Lower leg skin (tissue), 3 donors: Measurements from ENCODE around the gene ENTPD5.

Source experiments
- POLR2A ChIP-seq, 2 donors: fragments of 450-650 bp; IDR thresholded peaks; one replicate each; pipeline ENCODE4 v1.6.1; 2016 to 2017; ENCODE audit warnings: antibody characterized with exemption in 2 of 2, mild to moderate bottlenecking in 1 of 2, moderate library complexity in 1 of 2
- TF ChIP-seq, protein P1 (sequence below), 3 donors: fragments of 450-650 bp; IDR thresholded peaks; one replicate each; pipeline ENCODE4 v1.5.1; 2016; ENCODE audit warnings: antibody characterized with exemption in 3 of 3, mild to moderate bottlenecking in 3 of 3, moderate library complexity in 2 of 3

DNA sequence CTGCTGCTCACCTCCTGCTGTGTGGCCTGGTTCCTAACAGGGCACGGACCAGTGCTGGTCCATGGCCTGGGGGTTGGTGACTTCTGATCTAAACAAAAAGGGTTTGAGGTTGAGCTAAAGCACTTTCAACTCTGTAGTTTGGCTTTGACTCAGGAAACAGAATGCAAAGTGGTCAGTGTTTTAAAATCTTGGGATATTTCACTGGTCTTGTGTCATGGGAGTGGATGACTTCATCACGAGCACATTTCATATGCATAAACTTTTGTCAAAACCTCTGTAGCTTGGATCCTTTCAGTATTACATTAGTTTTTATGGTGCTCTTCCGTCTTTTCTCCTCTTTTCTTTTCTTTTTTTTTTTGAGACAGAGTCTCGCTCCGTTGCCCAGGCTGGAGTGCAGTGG is 94.8 kb downstream of the ENTPD5 start:
- TF ChIP-seq, protein P1, sequence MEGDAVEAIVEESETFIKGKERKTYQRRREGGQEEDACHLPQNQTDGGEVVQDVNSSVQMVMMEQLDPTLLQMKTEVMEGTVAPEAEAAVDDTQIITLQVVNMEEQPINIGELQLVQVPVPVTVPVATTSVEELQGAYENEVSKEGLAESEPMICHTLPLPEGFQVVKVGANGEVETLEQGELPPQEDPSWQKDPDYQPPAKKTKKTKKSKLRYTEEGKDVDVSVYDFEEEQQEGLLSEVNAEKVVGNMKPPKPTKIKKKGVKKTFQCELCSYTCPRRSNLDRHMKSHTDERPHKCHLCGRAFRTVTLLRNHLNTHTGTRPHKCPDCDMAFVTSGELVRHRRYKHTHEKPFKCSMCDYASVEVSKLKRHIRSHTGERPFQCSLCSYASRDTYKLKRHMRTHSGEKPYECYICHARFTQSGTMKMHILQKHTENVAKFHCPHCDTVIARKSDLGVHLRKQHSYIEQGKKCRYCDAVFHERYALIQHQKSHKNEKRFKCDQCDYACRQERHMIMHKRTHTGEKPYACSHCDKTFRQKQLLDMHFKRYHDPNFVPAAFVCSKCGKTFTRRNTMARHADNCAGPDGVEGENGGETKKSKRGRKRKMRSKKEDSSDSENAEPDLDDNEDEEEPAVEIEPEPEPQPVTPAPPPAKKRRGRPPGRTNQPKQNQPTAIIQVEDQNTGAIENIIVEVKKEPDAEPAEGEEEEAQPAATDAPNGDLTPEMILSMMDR (IDR thresholded peaks at IDR 0.05), result no peak
- TF ChIP-seq POLR2A (IDR thresholded peaks at IDR 0.05), result no peak
